ENCODE results near the gene MIDN. TPM values are rescaled to one million over a fixed set of nuclear protein-coding genes. Genes with fewer than 3 reads are reported as not detected.
"Not testable (repeated sequence)": the region's sequence is repeated elsewhere in the genome, so short reads cannot be mapped to it uniquely, and the experiment has no call there.

The MIDN gene
- 98.1 and 103 TPM in 2 replicates for total RNA-seq
- long read RNA-seq, partial matches to known transcripts: 0 of 1 reads
- long read RNA-seq, other reads (novel, unspliced or antisense): 1 of 1 reads

DNA sequence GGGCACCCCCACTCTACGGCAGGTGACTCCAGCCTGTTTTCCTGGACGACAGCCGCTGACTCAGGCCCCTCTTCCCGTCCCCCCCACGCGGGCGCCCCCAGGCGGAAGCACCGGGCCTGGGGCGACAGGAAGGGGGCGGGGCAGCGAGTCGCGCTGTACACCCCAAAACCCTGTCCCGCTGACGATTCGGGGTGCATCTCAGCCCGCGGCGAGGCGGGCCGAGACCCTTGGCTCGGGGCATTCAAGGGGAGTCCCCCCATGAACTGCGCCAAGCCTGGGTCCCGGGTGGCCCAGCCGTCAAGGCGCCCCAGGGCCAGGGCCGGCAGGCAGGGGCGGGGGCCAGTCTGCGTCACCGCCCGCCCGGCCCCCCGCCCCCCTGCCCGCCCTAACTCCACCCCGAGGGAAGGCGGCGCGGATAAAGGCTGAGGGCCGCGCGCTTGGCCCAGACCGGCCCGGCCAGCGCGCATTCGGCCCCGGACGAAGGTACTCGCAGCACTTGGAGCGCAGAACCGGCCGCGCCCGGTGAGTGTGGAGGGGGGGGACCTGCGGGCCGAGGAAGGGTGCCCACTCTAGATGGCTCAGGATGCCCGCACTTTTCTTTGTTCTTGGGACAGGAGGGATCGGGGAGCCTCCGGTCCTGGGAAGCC is at the start of gene MIDN:
Gene MIDN (plus strand): TSS at position 445 of the 647 bp plus-strand sequence. CDS start 1,714 bp downstream, outside the sequence.
- Mint-ChIP-seq H3K27me3 (ENCODE audit: unreplicated experiment) (no peaks in the 10 kb centered on the region), H3K27ac (ENCODE audit: unreplicated experiment) (peak within 1 kb of the TSS; percentile 86), H3K4me1 (ENCODE audit: unreplicated experiment) (peaks cover 21% of the 10 kb centered on the region), H3K36me3 (ENCODE audit: unreplicated experiment) (peaks cover 8% of the 10 kb centered on the region), H3K9me3 (ENCODE audit: unreplicated experiment) (no peaks in the 10 kb centered on the region), H3K4me3 (ENCODE audit: unreplicated experiment) (peak within 1 kb of the TSS; percentile 79)
- peak; percentile 93 for DNase-seq (ENCODE audit: extremely low spot score, unreplicated experiment)
- TF ChIP-seq CTCF (IDR thresholded peaks at IDR 0.05): no peak

GRCh38 chr19:1199531-1199930 is 48.9 kb upstream of the MIDN start:
- no peak for TF ChIP-seq CTCF (IDR thresholded peaks at IDR 0.05)
- Mint-ChIP-seq H3K27ac (ENCODE audit: unreplicated experiment) (no peak overlapping the region), H3K4me1 (ENCODE audit: unreplicated experiment) (peaks cover 16% of the 10 kb centered on the region), H3K9me3 (ENCODE audit: unreplicated experiment) (no peaks in the 10 kb centered on the region), H3K4me3 (ENCODE audit: unreplicated experiment) (no peak overlapping the region), H3K36me3 (ENCODE audit: unreplicated experiment) (no peaks in the 10 kb centered on the region), H3K27me3 (ENCODE audit: unreplicated experiment) (no peaks in the 10 kb centered on the region)
- no peak for DNase-seq (ENCODE audit: extremely low spot score, unreplicated experiment)

DNA sequence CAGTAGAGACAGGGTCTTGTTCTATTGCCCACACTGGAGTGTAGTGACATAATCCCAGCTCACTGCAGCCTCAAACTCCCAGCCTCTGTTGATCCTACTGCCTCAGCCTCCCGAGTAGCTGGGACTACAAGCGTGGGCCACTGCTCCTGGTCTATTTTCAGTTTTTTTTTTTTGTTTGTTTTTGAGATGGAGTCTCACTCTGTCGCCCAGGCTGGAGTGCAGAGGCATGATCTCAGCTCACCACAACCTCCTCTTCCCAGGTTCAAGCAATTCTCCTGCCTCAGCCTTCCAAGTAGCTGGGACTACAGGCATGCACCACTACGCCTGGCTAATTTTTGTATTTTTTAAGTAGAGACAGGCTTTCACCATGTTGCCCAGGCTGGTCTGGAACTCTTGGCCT is 47.8 kb upstream of the MIDN start:
- H3K4me1 Mint-ChIP-seq (ENCODE audit: unreplicated experiment): peaks cover 17% of the 10 kb centered on the region
- H3K27ac Mint-ChIP-seq (ENCODE audit: unreplicated experiment); H3K9me3 Mint-ChIP-seq (ENCODE audit: unreplicated experiment); DNase-seq (ENCODE audit: extremely low spot score, unreplicated experiment); H3K27me3 Mint-ChIP-seq (ENCODE audit: unreplicated experiment); H3K4me3 Mint-ChIP-seq (ENCODE audit: unreplicated experiment); H3K36me3 Mint-ChIP-seq (ENCODE audit: unreplicated experiment): not testable (repeated sequence)

DNA sequence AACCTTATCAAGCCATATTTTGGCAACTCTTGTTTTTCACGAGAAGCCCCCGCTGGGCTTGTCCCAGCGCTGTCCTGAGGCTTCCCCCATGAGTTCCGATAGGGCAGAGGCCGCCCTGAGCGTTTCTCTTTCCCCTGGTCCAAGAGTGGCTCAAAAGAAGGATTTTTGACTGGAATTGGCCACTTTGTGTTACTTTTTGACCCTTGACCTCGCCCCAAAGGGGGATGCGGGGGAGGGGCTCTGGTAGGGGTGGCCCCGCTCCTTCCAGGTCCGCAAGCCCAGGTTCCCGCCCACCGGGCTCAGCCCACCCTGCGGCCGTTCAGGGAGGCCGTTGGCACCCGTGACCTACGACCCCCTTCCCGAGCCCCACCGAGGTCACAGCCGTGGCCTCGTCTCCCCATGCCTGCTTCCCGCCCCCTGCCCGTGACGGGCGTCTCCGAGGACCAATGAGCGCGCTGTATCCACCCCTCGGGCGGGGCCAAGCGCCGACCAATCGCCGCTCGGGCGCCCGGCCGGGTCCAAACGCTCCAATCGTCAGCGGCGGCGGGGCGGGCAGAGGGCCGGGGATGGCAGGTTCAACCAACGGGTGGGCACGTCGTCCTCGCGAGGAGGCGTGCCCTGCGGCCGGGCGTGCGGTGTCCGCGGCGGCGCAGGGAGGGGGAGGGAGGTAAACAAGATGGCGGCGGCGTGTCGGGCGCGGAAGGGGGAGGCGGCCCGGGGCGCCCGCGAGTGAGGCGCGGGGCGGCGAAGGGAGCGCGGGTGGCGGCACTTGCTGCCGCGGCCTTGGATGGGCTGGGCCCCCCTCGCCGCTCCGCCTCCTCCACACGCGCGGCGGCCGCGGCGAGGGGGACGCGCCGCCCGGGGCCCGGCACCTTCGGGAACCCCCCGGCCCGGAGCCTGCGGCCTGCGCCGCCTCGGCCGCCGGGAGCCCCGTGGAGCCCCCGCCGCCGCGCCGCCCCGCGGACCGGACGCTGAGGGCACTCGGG is 43.0 kb upstream of the MIDN start, which contains the start of gene STK11:
Gene STK11 (plus strand): TSS at position 665 of the 986 bp plus-strand sequence. CDS start 1,136 bp downstream, outside the sequence.
- Mint-ChIP-seq H3K9me3 (ENCODE audit: unreplicated experiment) (no peaks in the 10 kb centered on the region), H3K36me3 (ENCODE audit: unreplicated experiment) (no peaks in the 10 kb centered on the region), H3K4me3 (ENCODE audit: unreplicated experiment) (peak within 1 kb of the TSS; percentile 94), H3K27ac (ENCODE audit: unreplicated experiment) (peak within 1 kb of the TSS; percentile 89), H3K27me3 (ENCODE audit: unreplicated experiment) (no peaks in the 10 kb centered on the region), H3K4me1 (ENCODE audit: unreplicated experiment) (peaks cover 48% of the 10 kb centered on the region)
- DNase-seq (ENCODE audit: extremely low spot score, unreplicated experiment): peak; percentile 100
- TF ChIP-seq CTCF (IDR thresholded peaks at IDR 0.05): no peak

GRCh38 chr19:1206150-1206863 is 42.1 kb upstream of the MIDN start:
- DNase-seq (ENCODE audit: extremely low spot score, unreplicated experiment): no peak
- no peak for TF ChIP-seq CTCF (IDR thresholded peaks at IDR 0.05)
- Mint-ChIP-seq H3K9me3 (ENCODE audit: unreplicated experiment) (no peaks in the 10 kb centered on the region), H3K4me3 (ENCODE audit: unreplicated experiment) (peak overlapping the region; percentile 94), H3K27me3 (ENCODE audit: unreplicated experiment) (no peaks in the 10 kb centered on the region), H3K36me3 (ENCODE audit: unreplicated experiment) (no peaks in the 10 kb centered on the region), H3K4me1 (ENCODE audit: unreplicated experiment) (peaks cover 49% of the 10 kb centered on the region), H3K27ac (ENCODE audit: unreplicated experiment) (peak overlapping the region; percentile 89)

All from osteocyte (in vitro differentiated cells).